ENCODE measurements around the gene MXRA8.

The MXRA8 gene

DNA sequence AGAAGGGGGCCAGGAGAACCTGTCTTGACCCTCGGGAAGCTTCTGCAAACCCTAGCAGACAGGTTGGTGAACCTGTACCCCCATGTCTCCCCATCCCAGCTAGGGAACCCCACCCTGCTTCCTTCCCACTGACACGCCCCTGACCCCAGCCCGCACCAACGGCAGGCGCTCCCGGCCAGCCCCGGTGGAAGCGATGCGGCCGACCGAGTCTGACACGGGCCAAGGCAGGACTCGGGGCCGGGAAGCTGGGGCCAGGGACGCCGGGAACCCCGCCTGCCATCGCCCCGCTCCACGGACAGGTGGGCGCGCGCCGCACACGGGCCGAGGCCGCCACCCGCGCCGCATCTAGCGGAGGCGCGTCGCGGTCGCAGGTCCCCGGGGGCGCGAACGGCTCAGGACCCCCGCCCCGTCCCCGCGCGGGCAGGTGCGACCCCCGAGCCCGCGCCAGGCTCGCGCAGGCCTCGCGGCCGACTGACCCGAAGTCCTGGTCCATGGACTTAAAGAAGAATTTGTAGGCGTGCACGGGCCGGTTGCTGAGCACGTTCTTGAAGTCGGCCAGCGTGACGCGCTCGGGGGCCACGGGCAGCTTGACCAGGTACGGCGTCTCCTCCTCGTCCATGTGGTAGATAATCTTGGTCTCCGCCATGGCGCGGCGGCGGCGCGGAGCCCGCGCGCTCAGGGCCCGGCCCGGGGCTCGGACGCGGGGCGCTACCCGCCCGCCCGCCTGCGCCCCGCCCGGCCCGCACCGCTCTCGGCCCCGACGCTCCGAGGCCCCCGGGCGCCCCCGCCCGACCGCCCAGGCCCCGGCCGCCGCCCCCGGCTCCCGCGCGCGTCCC lies 9.7 kb downstream of the MXRA8 start:
- peak; percentile 61 for DNase-seq (ENCODE audit: low spot score)

DNA sequence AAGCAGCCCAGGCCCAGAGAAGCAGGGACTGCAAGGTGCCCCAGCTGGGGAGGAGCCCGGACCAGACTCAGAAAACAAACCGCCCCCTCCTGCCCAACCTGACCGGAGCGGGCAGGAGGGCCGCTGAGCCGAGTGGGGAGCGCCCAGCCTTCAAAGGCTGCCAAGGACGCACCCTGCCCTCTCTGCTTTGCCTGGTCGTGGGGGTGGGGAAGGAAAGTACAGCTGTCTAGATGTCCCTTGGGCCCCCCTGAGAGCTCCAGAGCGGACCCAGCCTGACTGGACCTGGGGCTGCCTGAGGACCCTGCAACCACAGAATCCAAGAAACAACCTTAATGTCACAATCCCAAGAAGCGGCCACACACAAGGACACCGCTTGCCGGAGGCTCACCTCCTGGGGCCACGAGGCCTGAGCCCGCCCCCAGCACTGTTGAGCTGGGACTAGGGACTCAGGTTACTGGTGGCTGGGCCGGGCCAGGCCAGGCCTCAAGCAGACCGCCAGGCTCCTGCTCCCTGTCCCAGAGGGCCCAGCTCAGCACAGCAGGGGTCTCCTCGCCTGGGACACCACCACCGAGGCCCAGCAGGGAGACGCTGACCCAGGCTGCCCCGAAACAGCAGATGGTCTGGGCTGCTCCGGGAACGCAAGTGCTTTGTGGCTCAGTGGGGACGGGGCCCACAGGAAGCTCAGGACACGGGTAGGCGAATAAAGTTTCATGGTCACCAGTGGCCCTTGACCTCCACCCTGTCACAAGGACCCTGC lies 10.5 kb downstream of the MXRA8 start:
- DNase-seq (ENCODE audit: low spot score): peak; percentile 66

DNA sequence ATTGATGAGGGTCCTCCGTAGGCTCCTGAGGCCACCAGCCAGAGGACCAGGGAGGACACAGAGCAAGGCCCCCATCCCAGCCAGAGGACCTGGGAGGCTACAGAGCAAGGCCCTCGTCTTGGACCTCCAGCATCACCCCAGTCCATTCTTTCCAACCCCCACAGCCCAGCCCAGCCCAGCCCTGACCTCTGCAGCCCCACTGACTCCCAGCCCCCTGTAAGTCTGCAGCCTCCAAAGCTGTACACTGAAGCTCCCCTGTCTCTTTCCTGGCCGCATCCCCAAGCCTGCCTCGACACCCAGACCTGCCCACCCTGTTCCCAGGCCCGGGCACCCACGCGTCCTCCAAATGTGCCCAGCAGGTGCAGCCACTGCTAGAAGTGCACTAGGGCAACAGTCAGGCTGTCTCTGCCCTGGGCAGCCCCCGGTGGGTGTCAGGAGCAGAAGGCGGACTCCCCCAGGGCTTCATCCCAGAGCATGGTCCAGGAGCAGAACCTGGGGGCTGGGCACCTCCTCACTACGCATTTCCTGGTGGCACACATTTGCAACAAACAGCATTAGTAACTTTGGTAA lies 11.2 kb downstream of the MXRA8 start:
- no peak for DNase-seq (ENCODE audit: low spot score)

DNA sequence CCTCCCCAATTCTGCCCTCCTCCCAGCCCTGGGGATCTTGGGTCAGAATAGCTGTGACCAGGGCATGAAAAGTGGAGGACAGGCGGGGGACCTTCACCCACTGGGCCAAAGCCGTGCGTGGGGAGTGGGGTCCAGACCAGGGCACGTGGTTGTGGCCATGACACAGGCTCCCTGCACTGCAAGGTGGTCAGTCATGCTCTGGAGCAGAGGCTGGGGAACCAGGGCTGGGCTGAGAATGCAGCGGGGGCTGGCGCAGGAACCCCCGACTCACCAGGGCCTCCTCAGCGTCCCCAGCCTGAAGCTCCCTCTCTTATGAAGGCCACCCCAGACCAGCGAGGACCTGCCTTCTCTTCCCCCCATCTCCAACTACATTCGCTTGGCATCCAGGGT lies 11.9 kb downstream of the MXRA8 start:
- DNase-seq (ENCODE audit: low spot score): no peak

DNA sequence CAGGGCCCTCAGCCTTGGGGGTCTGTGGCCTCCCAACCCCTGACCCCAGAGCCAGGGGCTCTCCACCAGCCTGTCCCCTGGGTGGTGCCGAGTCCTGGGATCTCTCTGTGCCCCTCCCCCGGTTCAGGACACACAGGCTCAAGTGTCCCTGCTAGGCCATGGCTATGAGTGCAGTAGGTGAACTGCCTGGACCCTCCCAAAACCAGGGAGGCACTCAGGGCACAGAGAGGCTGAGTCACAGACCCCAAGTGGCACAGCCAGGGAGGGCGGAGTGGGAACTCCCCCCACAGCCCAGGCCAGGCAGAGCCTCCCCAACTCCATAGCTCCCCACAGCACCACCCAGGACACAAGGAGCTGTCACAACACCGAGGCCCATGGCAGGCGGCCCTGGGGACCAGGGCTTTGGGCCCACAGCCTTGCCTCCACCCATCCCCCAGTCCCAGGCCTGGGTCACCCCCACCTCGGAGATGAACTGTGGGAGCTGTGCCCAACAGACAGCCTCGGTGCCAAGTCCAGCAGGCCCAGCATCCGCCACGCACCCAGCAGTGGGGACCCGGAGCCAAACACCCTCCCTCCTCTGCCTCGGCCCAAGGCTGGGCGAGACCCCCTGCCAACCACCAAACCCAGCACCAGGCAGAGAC lies 12.4 kb downstream of the MXRA8 start:
- DNase-seq (ENCODE audit: low spot score): no peak

- no peak for DNase-seq (ENCODE audit: low spot score)
Observed at GRCh38 chr1:1345384-1345783, 13.0 kb downstream of the MXRA8 start.

- no peak for DNase-seq (ENCODE audit: low spot score)
Observed at GRCh38 chr1:1344655-1345361, 13.5 kb downstream of the MXRA8 start.

DNA sequence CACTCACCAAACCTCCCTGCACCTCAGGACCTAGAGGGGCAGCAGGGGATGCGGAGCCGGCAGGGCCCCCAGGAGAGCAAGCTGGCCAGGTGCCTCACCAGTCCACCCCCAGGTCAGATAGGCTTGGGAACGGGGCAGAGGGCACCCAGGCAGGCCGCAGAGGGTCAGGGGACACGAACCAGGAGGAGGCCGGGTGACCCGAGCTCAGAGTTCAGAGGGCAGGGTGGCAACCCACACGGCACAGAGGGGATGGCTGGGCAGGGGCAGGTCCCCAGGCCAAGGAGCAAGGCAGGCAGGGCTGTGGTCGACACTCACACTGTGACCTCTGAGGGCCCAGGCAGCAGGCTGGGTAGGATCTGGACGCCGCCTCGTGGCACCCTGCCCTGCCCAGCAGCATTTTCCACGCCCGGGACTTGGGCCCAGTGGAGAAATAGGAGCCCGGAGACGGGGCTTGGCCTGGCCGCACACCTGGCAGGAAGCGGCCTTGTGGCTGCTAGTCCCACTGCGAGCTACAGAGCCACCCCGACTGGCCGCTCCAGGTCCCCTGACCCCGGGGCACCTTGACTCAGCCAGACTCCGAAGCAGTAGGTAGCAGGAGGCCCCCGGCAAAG lies 14.4 kb downstream of the MXRA8 start:
- no peak for DNase-seq (ENCODE audit: low spot score)

DNA sequence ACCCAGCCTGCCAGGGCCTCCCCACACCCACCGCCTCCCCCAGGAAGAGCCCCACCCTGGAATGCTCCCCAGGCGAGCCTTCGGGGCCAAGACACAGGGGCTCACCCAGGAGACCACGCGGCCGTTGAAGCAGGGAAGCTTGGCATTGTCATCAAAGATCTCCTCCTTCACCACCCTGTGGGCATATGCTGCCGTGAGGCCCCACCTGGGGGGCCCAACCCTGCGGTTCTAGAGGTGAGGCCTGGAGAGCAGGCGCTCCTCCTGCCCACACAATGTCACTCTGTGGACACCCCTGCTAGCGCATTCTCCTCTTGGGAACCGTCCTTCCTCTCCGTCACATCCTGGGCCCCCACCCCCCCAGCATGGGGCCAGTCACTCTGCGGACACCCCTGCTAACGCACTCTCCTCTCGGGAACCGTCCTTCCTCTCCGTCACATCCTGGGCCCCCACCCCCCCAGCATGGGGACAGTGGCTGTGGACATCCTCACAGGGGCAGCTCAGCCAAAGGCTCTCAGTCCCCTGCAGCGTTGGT lies 15.7 kb downstream of the MXRA8 start:
- DNase-seq (ENCODE audit: low spot score): no peak

DNA sequence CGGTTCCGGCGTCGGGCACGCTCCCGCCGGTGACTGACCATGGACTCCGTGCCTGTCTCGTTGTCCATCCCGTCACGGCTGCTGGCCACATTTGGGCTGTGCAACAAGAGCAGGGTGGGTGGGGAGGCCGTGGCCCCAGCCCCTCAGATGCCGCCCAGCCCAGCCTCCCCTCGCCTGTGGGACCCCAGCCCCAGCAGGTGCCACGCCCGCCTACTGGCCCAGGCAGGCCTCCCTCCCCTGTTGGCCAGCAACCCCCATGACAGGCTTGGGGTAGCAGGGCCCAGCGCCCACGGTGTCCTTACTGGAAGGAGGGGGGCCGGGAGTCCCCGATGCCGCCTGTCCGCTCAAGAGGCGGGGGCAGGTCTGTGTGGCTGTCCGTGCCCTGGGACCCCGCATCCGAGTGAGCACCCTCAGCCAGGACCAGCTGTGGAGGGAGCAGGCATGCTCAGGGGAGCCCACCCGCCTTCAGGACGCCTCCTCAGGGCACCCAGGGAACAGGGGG lies 16.2 kb downstream of the MXRA8 start:
- no peak for DNase-seq (ENCODE audit: low spot score)

DNA sequence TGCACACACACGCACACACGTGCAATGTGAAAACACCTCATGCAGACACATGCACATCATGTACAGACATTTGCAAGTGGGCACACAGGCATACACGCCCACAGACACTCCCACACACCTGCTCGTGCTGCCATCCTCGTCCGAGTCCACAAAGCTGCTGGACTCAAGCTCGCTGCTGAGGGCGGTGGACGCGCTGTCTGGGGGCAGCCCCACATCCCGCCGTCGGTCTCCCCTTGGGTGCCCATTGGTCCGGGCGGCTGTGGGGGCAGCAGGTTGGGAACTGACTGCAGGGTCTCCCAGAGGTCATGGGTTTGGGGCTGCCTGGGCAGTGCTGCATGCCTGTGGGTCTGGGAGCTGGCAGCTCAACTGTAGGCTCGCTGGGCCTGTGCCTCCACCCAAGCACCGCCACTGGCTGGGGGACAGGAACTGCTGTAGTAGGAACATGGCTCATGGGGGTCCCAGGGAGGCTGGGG lies 16.8 kb downstream of the MXRA8 start:
- no peak for DNase-seq (ENCODE audit: low spot score)

GRCh38 chr1:1340791-1341548 lies 17.4 kb downstream of the MXRA8 start:
- DNase-seq (ENCODE audit: low spot score): no peak

DNA sequence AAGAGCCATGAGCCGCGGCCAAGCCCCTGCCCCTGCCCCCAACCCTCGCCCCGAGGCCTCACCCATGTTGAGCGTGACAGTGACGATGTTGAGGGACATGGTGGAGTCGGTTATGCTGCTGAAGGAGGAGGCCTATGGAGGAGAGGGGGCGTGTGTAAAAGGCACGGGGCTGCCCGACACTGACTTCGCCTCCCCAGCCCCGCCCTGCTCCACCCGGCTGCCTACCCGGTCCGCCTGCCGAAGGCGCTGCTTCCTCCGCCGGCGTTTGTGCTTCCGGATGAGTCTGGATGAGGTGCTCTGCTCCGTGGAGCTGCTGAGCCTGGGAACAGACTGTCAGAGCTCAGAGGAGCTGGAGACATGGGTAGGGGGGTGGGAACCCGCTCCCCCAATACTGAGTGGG lies 18.2 kb downstream of the MXRA8 start:
- DNase-seq (ENCODE audit: low spot score): no peak

- DNase-seq (ENCODE audit: low spot score): no peak
Observed at GRCh38 chr1:1338278-1338677, 20.1 kb downstream of the MXRA8 start.

DNA sequence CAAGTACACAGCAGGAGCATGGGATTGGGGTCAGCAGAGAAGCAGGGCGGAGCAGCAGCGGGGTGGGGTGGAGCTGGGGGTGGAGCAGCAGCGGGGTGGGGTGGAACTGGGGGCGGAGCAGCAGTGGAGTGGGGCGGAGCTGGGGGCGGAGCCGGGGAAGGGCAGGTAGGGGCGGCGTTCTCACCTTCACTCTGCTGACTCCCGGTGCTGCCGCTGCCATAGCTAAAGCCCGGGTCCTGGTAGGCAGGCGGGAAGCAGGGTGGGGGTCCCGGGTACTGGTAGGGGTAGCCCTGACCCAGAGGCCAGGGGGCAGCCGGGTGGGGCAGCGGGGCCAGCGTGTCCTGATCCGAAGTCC lies 20.6 kb downstream of the MXRA8 start:
- no peak for DNase-seq (ENCODE audit: low spot score)

- DNase-seq (ENCODE audit: low spot score): no peak
Observed at GRCh38 chr1:1336931-1337792, 21.2 kb downstream of the MXRA8 start.

DNA sequence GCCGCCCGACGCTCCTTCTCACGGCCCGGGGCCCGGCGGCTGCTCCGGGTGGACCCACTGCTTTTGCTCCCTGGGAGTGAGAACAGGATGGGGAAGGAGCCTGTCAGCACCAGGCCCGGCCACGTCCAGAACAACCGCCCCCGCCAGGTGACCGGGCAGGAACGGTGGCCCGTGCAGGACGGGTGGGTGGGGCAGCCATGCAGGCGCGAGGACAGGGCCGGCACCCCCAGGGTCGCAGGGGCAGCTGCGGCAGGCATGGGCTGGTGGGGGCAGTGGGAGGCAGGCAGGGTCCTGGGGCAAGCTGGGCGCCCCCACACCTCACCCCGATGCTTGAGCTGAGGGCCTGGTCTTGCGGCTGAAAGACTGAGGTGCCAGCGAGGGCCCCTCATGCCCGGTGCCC lies 21.9 kb downstream of the MXRA8 start:
- DNase-seq (ENCODE audit: low spot score): no peak

- DNase-seq (ENCODE audit: low spot score): no peak
Observed at GRCh38 chr1:1335792-1336248, 22.5 kb downstream of the MXRA8 start.

DNA sequence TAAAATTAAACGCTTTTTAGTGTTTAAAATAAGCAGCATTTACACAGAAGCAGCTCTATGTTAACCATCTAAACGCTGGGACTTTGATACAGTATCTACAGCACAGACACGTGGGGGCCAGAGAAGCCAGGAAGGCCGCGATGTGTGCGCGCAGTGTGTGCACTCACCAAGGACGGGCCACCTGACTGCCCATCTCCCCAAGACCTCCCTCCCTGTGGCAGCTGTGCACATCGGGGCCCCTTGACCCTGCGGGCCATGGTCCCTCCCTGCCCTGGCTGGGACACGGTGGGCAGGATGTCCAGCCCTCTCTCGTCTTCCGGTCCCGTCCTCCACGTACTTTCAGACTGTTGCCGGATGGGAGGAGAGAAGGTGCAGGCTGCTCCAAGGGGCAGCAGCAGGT lies 23.1 kb downstream of the MXRA8 start:
- no peak for DNase-seq (ENCODE audit: low spot score)

Measured in ecto neural progenitor cell (in vitro differentiated cells).